Uterus (tissue), 2 donors: ENCODE results near the gene SRGAP1.

Experiments
- CTCF ChIP-seq, 4 experiments: fragments of 200-600 bp in 2 of 4; fragments of 450-650 bp in 2 of 4; sonication (generic) in 2 of 4; IDR thresholded peaks; one replicate each; pipeline ENCODE4 v1.5.1; 2016 to 2019; ENCODE audit warnings: antibody characterized with exemption in 4 of 4, mild to moderate bottlenecking in 2 of 4, moderate library complexity in 1 of 4
- POLR2A ChIP-seq, 2 donors: fragments of 450-650 bp; IDR thresholded peaks; one replicate each; pipeline ENCODE4 v1.6.1; 2016; ENCODE audit warnings: antibody characterized with exemption in 2 of 2, mild to moderate bottlenecking in 1 of 2, moderate library complexity in 1 of 2

DNA sequence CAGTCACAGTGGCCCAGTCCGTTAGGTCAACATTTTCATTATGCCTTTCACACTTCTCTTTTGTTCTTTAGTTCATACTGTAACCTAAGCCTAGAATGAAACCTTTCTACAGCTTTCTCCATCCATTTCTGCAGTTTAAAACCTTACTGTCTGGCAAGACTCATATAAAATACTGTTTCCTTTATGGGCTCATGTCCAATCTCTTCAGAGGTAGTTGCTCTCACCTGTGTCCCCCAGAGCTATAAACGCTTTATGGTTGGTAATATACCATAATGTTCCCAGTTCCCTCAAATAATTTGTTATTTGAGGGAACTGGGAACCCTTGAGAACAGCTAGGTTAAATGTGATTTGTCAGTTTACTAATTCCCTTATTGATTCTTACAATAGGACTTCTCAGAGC is 83.0 kb downstream of the SRGAP1 start:
- TF ChIP-seq POLR2A (IDR thresholded peaks at IDR 0.05) (no peak), CTCF (IDR thresholded peaks at IDR 0.05) (no peak)
